WERI-Rb-1 (cell line): Measurements from ENCODE around the gene ATG10.

Experiments
- DNase-seq: peaks from one replicate; pipeline ENCODE4 v3.0.0-alpha.2; 2020
- H3K27ac ChIP-seq: fragments of 250-450 bp; sonication (Bioruptor Pico); 2 replicates; pipeline ENCODE4 v1.5.1; 2020; ENCODE audit warnings: mild to moderate bottlenecking, moderate library complexity
- H3K27me3 ChIP-seq: fragments of 250-450 bp; sonication (Bioruptor Pico); 2 replicates; pipeline ENCODE4 v1.5.1; 2021; ENCODE audit warnings: mild to moderate bottlenecking, low read depth, moderate library complexity; ENCODE audit not compliant: insufficient read depth, severe bottlenecking
- H3K36me3 ChIP-seq: fragments of 250-450 bp; sonication (Bioruptor Pico); 2 replicates; pipeline ENCODE4 v1.5.1; 2020; ENCODE audit warnings: mild to moderate bottlenecking, moderate library complexity
- H3K4me3 ChIP-seq: 2 replicates; pipeline ENCODE4 v1.5.1; 2011; ENCODE audit warnings: low read depth, mild to moderate bottlenecking, control low read depth, low read length
- H3K9me3 ChIP-seq: fragments of 250-450 bp; sonication (Bioruptor Pico); 2 replicates; pipeline ENCODE4 v1.5.1; 2021; ENCODE audit warnings: mild to moderate bottlenecking, moderate library complexity; ENCODE audit not compliant: severe bottlenecking
- CTCF ChIP-seq: IDR thresholded peaks from 2 replicates; pipeline ENCODE4 v1.5.1; 2011; ENCODE audit warnings: low read depth, mild to moderate bottlenecking, control low read depth, inconsistent platforms, low read length

The ATG10 gene

GRCh38 chr5:82301190-82301589 lies 329.4 kb downstream of the ATG10 start:
- Histone ChIP-seq H3K4me3 (no peak overlapping the region), H3K36me3 (no peaks in the 10 kb centered on the region), H3K9me3 (no peaks in the 10 kb centered on the region), H3K27ac (no peak overlapping the region), H3K27me3 (no peaks in the 10 kb centered on the region)
- no peak for TF ChIP-seq CTCF
- no peak for DNase-seq
